Measurements from ENCODE around the gene FHIT.

The FHIT gene

GRCh38 chr3:61253756-61254155, 2.5 kb upstream of the FHIT start:
- no peak for DNase-seq (ENCODE audit: low read depth in 2 of 2)
- H3K4me3 ChIP-seq (replicated peaks in 1 of 2; ENCODE audit: low read depth in 2 of 2, low read length in 2 of 2), result no peak overlapping the region
- no peak for TF ChIP-seq CTCF (IDR thresholded peaks at IDR 0.05; ENCODE audit: low read depth, low read length)

GRCh38 chr3:61252836-61253235, 1.6 kb upstream of the FHIT start:
- no peak overlapping the region for H3K4me3 ChIP-seq (replicated peaks in 1 of 2; ENCODE audit: low read depth in 2 of 2, low read length in 2 of 2)
- TF ChIP-seq CTCF (IDR thresholded peaks at IDR 0.05; ENCODE audit: low read depth, low read length), result no peak
- no peak for DNase-seq (ENCODE audit: low read depth in 2 of 2)

GRCh38 chr3:61250784-61251173, 473 bp downstream of the FHIT start:
- peak; percentile 2 to 13 for DNase-seq (ENCODE audit: low read depth in 2 of 2)
- TF ChIP-seq CTCF (IDR thresholded peaks at IDR 0.05; ENCODE audit: low read depth, low read length), result no peak
- H3K4me3 ChIP-seq (replicated peaks in 1 of 2; ENCODE audit: low read depth in 2 of 2, low read length in 2 of 2), result peak overlapping the region; percentile 52 to 78

GRCh38 chr3:61248496-61248895, 2.8 kb downstream of the FHIT start:
- no peak for DNase-seq (ENCODE audit: low read depth in 2 of 2)
- no peak overlapping the region for H3K4me3 ChIP-seq (replicated peaks in 1 of 2; ENCODE audit: low read depth in 2 of 2, low read length in 2 of 2)
- no peak for TF ChIP-seq CTCF (IDR thresholded peaks at IDR 0.05; ENCODE audit: low read depth, low read length)

GRCh38 chr3:61247191-61247590, 4.1 kb downstream of the FHIT start:
- no peak overlapping the region for H3K4me3 ChIP-seq (replicated peaks in 1 of 2; ENCODE audit: low read depth in 2 of 2, low read length in 2 of 2)
- no peak for DNase-seq (ENCODE audit: low read depth in 2 of 2)
- no peak for TF ChIP-seq CTCF (IDR thresholded peaks at IDR 0.05; ENCODE audit: low read depth, low read length)

- no peak overlapping the region for H3K4me3 ChIP-seq (replicated peaks in 1 of 2; ENCODE audit: low read depth in 2 of 2, low read length in 2 of 2)
- TF ChIP-seq CTCF (IDR thresholded peaks at IDR 0.05; ENCODE audit: low read depth, low read length), result no peak
- DNase-seq (ENCODE audit: low read depth in 2 of 2), result peak in 1 of 2 donors; percentile 27
Measured at GRCh38 chr3:61239871-61240270, 11.4 kb downstream of the FHIT start.

- TF ChIP-seq CTCF (IDR thresholded peaks at IDR 0.05; ENCODE audit: low read depth, low read length), result no peak
- no peak overlapping the region for H3K4me3 ChIP-seq (replicated peaks in 1 of 2; ENCODE audit: low read depth in 2 of 2, low read length in 2 of 2)
- no peak for DNase-seq (ENCODE audit: low read depth in 2 of 2)
Measured at GRCh38 chr3:61237858-61238257, 13.4 kb downstream of the FHIT start.

Measured in cardiac fibroblast (primary cell).